Fibroblast of peridontal ligament (primary cell): Measurements from ENCODE around the gene P2RX3.
"Not testable (repeated sequence)": the region's sequence is repeated elsewhere in the genome, so short reads cannot be mapped to it uniquely, and the experiment has no call there.

Source experiments
- DNase-seq: peaks from one replicate; pipeline ENCODE4 v3.0.0-alpha.2; 2010; ENCODE audit errors: extremely low read depth

P2RX3 gene

GRCh38 chr11:57324154-57324885 lies 13.8 kb upstream of the P2RX3 start:
- DNase-seq: peak; percentile 48

DNA sequence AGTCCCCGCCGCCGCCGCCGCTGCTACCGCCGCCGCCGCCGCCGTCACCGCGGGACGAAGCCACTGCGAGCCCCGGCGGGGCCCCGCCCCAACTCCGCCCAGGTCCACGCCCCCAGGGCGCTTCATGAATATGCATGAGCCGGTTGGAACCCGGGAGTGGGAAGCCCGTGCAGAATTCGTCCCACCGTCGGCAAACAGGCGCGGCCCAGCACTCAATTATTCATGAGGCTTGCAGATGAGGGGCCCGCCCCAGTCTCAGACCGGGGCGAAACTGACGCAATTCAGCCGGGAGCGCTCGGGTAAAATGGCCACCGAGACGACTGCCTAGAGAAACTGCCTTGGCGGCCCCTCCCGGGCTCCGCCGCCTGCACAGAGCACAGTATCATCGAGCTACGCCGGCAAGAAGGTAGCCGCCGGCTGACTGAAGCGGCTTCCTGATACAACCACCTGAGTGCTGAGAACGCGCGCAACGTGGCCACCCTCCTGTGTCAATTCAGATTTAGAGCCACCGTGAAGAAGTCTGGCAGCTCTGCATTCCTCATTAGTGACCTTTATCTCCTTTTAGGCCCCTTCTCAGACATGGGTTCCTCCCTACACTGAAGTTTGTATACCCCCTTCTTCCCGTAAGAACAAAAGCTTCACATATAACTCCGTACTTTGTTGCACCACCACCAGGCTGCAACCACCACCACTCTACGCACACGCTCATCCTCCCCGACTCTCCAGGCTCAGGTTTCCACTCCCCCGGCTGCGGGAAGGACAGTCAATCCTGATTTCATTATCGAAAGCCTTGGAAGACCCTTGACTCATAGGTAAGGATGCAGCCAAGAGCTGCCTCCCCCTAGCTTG lies 13.0 kb upstream of the P2RX3 start, which contains the start of gene TNKS1BP1:
TSS of gene TNKS1BP1 (minus strand) at position 67 of the 849 bp plus-strand sequence. CDS start 3,067 bp downstream, outside the sequence.
- DNase-seq: peak; percentile 96

DNA sequence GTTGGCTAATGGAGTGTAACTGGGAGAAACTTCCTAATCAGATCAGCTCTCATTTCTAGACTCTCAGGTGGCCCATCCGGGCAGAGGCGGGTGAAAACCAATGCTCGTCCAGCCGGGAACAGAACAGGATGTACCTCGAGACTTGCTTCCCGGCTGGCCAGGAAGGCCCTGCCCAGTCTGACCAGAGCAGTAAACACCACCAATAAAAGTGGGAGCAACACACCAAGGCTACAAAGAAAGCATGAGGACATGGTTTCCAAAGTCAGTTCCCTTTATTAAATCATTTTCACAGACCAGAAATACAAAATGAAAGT lies 12.5 kb upstream of the P2RX3 start:
- no peak for DNase-seq

- DNase-seq: no peak
Observed at GRCh38 chr11:57327721-57328120, 10.4 kb upstream of the P2RX3 start.

DNA sequence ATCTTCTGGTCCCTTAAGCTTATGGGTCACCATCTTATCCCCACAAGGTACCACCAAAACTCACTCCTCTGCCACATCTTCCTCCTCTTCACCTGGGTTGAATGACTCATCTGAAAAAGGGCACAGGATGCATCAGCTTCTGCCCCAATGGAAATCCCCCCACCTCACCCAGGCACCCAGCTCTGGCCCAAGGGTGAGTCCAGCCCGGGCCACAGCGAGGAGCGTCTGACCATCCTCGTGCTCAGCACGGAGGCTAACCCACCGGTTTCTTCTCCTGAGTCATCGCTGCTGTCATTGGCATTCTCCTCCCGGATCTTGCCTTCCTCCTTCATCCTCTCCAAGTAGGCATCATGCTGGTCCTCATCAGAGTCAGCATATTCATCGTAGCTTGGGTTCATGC lies 8.1 kb upstream of the P2RX3 start:
- no peak for DNase-seq

- DNase-seq: no peak
Observed at GRCh38 chr11:57331720-57332119, 6.4 kb upstream of the P2RX3 start.

- DNase-seq: no peak
Observed at GRCh38 chr11:57332694-57333440, 5.3 kb upstream of the P2RX3 start.

- peak; percentile 2 for DNase-seq
Observed at GRCh38 chr11:57335023-57335342, 3.2 kb upstream of the P2RX3 start.

DNA sequence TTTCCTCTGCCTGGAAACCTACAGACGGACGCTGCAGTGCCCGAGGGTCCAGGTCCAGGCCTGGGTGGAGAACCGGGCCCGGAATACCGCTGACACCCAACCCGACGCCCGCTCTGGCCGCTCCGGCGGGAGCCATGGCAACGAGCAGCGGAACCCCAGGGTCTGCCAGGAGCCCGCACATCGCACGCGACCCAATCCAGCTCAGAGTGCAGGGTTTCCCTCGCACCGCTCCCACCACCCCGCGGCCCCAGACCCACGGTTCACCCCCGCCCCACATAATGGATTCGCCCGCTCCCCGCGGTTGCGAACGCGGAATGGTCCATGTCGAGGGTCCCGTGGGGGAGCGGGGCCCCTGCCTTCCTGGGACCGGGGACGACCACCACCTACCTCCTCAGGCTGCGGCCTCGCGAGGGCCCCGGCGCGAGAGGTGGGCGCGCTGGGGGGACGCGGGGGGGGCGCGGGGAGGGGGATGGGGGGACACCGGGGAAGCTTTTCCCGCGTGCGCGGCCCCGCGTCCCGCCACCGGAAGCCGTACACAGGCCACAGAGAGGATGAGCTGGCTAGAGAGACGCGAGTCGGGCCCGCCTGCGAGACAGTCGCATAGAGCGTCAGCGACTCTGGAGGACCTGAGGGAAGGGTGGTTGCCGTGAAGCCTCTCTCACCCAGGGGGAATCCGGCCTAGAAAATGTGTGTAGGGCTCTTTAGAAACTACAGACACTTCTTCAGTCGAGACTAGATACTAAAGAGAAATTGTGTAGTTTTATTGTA lies 2.6 kb upstream of the P2RX3 start, which contains the start of gene SSRP1:
TSS of gene SSRP1 (minus strand) at position 550 of the 768 bp plus-strand sequence. CDS start 771 bp downstream, outside the sequence.
- DNase-seq: peak; percentile 79

- DNase-seq: no peak
Observed at GRCh38 chr11:57336111-57336666, 2.0 kb upstream of the P2RX3 start.

GRCh38 chr11:57336856-57337255 lies 1.3 kb upstream of the P2RX3 start:
- not testable (repeated sequence) for DNase-seq

GRCh38 chr11:57339328-57339727 lies 1.2 kb downstream of the P2RX3 start:
- DNase-seq: no peak

GRCh38 chr11:57340039-57340615 lies 2.0 kb downstream of the P2RX3 start:
- DNase-seq: no peak

DNA sequence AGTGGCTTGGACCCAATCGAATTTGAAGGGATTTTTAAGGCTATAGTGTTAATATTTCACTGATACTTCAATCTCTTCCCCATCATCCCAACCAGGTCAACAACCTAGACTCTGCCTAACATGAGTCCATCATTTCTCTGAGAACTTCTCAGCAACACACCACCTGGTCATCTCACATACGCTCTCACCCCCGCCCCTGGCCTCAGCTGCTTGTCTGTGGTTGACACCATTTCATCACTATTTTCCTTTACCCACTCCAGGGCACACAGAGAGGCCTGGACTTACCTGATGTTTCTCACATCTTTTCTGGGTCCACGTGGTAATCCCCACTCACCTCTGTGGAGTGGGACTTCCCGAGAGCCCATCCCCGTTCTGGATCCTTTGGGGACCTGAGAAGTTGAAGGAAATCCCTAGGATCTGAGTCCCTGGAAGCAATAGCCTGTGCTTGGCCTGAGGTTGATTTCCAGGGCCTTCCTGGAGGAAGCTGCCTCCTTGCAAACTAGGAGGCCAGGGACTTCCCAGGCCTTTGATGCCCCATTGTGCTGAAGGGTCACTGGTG lies 3.2 kb downstream of the P2RX3 start:
- no peak for DNase-seq

DNA sequence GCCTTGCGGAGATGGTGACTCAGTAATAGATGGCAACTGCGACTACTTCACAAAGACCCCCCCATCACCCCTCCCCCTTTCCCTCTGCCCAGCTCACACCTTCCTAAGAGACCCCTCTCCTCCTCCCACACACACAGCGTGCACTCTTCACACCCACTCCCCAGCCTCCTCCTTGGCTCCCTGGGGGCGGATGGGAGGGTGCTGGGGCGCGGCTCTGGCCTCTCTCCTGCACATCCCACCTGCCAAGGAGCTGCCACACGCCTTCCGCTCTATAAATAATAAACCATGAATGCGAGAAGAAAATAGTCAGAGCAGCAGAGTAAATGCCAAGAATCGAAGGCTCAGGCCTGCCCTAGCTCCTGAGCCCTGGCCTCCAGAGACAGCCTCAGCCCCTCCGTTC lies 4.5 kb downstream of the P2RX3 start:
- DNase-seq: no peak

- no peak for DNase-seq
Observed at GRCh38 chr11:57343825-57344224, 5.7 kb downstream of the P2RX3 start.

- no peak for DNase-seq
Observed at GRCh38 chr11:57344826-57345225, 6.7 kb downstream of the P2RX3 start.

GRCh38 chr11:57345555-57346211 lies 7.5 kb downstream of the P2RX3 start:
- peak; percentile 75 for DNase-seq

DNA sequence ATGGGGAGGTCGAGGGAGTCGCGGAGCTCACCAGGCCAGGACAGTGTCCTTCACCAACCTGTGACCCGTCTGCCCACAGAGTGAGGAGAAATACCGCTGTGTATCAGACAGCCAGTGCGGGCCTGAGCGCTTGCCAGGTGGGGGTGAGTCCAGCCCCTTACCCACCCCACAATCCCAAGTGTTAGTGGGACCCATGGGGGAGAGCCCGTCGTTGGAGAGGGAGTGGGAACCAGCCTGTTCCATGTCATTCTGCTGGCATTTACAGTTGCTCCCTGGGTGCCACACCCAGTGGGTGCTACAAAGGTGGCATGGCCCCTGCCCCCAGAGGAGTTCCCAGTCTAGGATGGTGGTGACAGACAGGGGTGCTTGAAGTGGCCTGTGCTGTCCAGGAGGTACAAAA lies 9.2 kb downstream of the P2RX3 start:
- no peak for DNase-seq

DNA sequence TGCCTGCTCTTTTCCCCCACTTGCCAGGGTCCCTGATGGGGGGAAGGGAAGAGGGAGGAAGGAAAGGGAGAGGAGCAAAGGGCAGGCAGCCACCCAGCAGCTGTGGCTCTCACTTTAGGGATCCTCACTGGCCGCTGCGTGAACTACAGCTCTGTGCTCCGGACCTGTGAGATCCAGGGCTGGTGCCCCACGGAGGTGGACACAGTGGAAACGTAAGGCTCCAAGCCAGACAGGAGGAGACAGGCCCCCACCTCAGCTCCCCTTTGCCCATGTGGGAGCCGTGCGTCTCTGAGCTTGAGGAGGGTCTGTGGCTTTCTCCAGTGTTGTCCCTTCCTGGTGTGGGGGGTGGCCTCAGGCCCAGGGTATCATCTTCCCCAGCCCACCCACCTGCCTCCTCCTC lies 9.9 kb downstream of the P2RX3 start:
- DNase-seq: no peak
